ENCODE data around the gene ANTKMT. TPM values are rescaled to one million over a fixed set of nuclear protein-coding genes. Genes with fewer than 3 reads are reported as not detected.

Gene ANTKMT
- total and polyA plus RNA-seq, 2 donors (not counting 3 experiments of a cell fraction or from before 2014, with no cell fraction given), result 26.1 to 27.9 TPM

- dilution Hi-C loops (cut with MboI; ENCODE audit: extremely low pct_ligation_motif_present, low sequenced_read_pairs) (no loop called here), intact Hi-C loops (cut with micrococcal nuclease) (no loop called here)
- H3K27ac ChIP-seq (ENCODE audit: insufficient read depth, low read depth, low read length), result no peak overlapping the region
- H3K4me1 ChIP-seq (ENCODE audit: control insufficient read depth, extremely low read depth, insufficient read depth, low read length), result peaks cover 11% of the 10 kb centered on the region
- peaks cover 2 to 15% of the 10 kb centered on the region in 2 experiments for H3K36me3 ChIP-seq (ENCODE audit: control insufficient read depth in 2 of 2, extremely low read depth in 1 of 2, insufficient read depth in 2 of 2, low read length in 2 of 2)
- H3K4me2 ChIP-seq (ENCODE audit: insufficient read depth, low read length), result no peak overlapping the region
- no TSS peak for BruUV-seq (replicated peaks)
- H4K20me1 ChIP-seq (replicated peaks; ENCODE audit: control insufficient read depth, extremely low read depth, insufficient read depth, low read length), result no peaks in the 10 kb centered on the region
- H3K4me3 ChIP-seq (replicated peaks in 1 of 3; ENCODE audit: insufficient read depth in 1 of 3, low read depth in 1 of 3, low read length in 3 of 3), result no peak overlapping the region
- ChIA-PET POLR2A (no interaction called here), CTCF (interaction anchor here (0.7 to 1.3 kb wide), 2 partner anchors 8 to 295 kb away, joined by 3 to 4 read pairs; no protein-coding TSS in a partner anchor)
- H3K9me3 ChIP-seq (replicated peaks; ENCODE audit: control insufficient read depth, insufficient read depth, low read length), result no peaks in the 10 kb centered on the region
- H3K79me2 ChIP-seq (ENCODE audit: control insufficient read depth, insufficient read depth, low read length), result peaks cover 12% of the 10 kb centered on the region
- no peak overlapping the region for H2AFZ ChIP-seq (ENCODE audit: low read depth, low read length)
- FAIRE-seq, result no peak
- DNase-seq (ENCODE audit: low read depth, low spot score), result no peak
- H3K9me1 ChIP-seq (replicated peaks; ENCODE audit: control insufficient read depth, extremely low read depth, insufficient read depth, low read length), result no peaks in the 10 kb centered on the region
- no peak overlapping the region for H3K9ac ChIP-seq (replicated peaks; ENCODE audit: extremely low read depth, insufficient read depth, low read length)
- no peak for TF ChIP-seq POLR2AphosphoS5 (IDR thresholded peaks at IDR 0.05; ENCODE audit: insufficient read depth, low read depth, low read length)
- no peak for TF ChIP-seq POLR2A (IDR thresholded peaks at IDR 0.05; ENCODE audit: low read depth, low read length)
- TF ChIP-seq MAX (IDR thresholded peaks at IDR 0.05; ENCODE audit: insufficient read depth, insufficient read length), result no peak
- no peak for TF ChIP-seq GATA2 (IDR thresholded peaks at IDR 0.05; ENCODE audit: insufficient read depth, insufficient read length, low read depth, low read length)
- TF ChIP-seq EZH2 (IDR thresholded peaks at IDR 0.05; ENCODE audit: borderline replicate concordance, low read depth, low read length, severe bottlenecking), result no peak
- TF ChIP-seq FOS (IDR thresholded peaks at IDR 0.05; ENCODE audit: borderline replicate concordance, insufficient read depth, low read length), result no peak
- TF ChIP-seq, protein P1, sequence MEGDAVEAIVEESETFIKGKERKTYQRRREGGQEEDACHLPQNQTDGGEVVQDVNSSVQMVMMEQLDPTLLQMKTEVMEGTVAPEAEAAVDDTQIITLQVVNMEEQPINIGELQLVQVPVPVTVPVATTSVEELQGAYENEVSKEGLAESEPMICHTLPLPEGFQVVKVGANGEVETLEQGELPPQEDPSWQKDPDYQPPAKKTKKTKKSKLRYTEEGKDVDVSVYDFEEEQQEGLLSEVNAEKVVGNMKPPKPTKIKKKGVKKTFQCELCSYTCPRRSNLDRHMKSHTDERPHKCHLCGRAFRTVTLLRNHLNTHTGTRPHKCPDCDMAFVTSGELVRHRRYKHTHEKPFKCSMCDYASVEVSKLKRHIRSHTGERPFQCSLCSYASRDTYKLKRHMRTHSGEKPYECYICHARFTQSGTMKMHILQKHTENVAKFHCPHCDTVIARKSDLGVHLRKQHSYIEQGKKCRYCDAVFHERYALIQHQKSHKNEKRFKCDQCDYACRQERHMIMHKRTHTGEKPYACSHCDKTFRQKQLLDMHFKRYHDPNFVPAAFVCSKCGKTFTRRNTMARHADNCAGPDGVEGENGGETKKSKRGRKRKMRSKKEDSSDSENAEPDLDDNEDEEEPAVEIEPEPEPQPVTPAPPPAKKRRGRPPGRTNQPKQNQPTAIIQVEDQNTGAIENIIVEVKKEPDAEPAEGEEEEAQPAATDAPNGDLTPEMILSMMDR (IDR thresholded peaks at IDR 0.05; ENCODE audit: extremely low read depth in 1 of 2, insufficient read depth in 1 of 2, low read depth in 1 of 2, low read length in 2 of 2), result no peak
- no peak for TF ChIP-seq JUN (IDR thresholded peaks at IDR 0.05; ENCODE audit: borderline replicate concordance, insufficient read depth, insufficient read length, low read depth)
- TF ChIP-seq MYC (IDR thresholded peaks at IDR 0.05; ENCODE audit: low read depth, low read length), result no peak
- H3K27me3 ChIP-seq (ENCODE audit: control insufficient read depth in 2 of 2, insufficient read depth in 2 of 2, low read length in 2 of 2), result peaks cover 0 to 3% of the 10 kb centered on the region in 2 experiments
Measured at GRCh38 chr16:687499-687898, 33.4 kb upstream of the ANTKMT start.

Data from endothelial cell of umbilical vein (primary cell).